Fibroblast of skin of left biceps (primary cell): ENCODE measurements around the gene RABAC1.

Experiments used
- DNase-seq, 2 experiments: peaks; one replicate each; pipeline ENCODE4 v3.0.0-alpha.2; 2013; ENCODE audit warnings: low read depth in 2 of 2

Gene RABAC1

DNA sequence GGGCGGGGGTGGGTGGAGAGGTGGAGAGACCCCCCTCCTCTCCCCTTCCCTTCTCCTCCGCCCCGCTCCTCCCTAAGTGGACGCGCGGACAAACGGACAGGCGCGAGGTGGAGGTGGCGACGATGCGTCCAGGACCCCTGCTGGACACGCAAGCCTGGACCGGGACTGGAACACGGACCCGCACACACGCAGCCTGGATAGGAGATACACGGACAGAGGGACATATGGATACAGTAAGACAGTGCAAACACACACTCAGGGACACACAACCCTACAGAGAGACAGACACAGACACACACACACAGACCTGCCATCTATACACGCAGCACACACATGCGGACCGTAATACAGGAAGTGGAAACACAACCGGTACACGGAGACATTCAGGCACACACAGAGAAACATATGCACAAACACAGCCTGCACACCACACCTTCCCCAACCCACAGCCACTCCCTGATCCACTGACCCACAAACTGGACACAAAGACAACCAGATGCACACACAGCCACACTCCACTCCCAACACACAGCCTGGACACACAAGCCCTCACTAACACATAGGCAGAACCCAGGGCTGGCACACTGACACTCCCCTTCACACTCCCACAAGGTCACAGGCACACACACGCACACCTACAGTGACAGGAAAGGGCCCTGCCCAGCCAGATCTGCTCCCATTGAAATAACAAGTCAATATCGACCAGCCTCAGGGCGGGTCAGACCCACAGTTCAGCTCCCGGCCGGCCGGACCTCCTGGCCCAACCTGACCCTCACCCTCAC lies 30.2 kb downstream of the RABAC1 start:
- DNase-seq = no peak

DNA sequence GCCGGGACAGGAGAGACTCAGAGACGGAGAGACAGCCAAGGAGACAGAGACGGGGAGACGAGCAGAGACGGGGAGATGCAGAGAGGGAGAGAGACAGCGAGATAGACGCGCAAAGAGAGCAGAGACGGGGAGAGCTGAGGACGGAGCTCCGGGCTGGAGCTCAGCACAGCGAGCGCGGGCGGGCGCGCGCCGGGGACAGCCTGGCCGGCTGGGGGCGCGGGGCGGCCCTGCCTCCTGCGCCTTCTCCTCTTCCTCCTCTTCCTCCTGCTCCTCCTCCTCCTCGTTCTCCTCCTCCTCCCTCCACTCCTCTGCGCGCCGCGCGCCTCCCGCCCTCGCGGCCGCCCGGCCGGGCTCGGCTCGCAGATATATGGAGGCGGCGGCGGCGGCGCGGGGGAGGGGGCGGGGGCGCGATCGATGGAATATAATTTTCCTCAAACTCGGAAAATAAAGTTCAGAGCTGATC lies 30.9 kb downstream of the RABAC1 start, which contains the start of gene ERFL:
Gene ERFL, minus strand, starts transcription at position 229 of the 463 bp plus-strand sequence. CDS start 15,530 bp downstream, outside the sequence.
- no peak for DNase-seq

DNA sequence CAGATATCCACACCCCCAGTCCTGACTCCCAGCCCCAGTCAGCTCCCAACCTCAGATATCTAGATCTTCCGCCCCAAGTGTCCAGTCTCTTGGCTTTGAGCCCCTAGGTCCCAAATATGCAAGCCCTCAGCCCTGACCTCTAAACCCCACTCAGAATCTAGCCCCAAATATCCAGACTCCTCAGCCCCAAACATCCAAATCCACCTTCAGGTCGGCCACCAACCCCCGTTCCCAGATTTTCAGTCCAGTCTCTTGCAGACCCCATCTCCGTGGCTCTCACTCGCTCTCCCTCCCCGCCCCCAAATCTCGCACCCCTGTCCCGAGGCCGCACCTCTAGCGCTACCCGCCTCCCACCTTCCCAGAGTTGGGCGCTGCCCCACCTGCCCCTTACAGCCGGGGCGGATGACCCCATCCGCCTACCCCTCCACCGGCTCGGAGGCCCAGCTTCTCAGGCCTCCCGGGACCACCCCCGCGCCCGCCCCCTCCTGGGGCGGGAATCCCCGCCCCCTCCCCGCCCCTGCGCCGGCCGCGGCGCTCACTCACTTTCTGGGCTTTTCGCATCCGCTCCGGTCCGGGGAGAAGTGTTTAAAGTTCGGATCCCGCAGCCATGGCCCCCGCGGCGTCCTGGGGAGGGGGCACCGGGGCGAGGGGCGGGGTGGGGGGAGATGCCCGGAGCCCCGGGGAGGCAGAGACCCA lies 31.5 kb downstream of the RABAC1 start:
- no peak for DNase-seq

DNA sequence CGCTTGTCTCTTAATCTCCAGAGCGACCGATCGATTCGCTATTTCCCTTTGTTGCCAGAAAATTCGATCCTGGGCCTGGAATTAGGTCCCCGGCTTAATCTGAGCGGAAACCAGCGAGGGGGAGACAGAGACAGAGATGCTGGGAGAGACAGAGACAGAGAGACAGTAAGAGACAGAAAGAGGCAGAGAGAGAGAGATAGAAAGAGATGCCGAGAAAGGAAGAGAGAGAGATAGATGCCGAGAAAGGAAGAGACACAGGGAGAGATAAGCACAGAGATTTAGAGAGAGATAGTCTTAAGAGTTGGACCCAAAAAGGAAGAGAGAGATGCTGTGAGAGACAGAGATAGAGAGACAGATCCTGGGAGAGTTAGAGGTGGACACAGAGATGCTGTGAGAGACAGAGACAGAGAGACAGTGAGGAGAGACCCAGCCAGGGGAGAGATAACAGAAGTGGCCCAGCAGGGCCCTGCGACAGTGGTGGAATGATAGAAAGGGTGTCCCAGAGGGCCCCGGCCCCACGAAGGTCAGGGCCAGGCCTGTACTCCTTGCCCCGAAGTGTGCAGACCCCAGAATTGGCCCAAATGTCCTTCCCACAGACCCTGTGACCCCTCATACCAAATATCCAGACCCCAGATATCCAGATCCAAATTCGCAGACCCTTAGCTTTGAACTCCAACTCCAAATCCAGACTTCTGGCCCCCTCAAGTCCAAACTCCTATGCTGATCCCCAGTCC lies 32.2 kb downstream of the RABAC1 start:
- no peak for DNase-seq

DNA sequence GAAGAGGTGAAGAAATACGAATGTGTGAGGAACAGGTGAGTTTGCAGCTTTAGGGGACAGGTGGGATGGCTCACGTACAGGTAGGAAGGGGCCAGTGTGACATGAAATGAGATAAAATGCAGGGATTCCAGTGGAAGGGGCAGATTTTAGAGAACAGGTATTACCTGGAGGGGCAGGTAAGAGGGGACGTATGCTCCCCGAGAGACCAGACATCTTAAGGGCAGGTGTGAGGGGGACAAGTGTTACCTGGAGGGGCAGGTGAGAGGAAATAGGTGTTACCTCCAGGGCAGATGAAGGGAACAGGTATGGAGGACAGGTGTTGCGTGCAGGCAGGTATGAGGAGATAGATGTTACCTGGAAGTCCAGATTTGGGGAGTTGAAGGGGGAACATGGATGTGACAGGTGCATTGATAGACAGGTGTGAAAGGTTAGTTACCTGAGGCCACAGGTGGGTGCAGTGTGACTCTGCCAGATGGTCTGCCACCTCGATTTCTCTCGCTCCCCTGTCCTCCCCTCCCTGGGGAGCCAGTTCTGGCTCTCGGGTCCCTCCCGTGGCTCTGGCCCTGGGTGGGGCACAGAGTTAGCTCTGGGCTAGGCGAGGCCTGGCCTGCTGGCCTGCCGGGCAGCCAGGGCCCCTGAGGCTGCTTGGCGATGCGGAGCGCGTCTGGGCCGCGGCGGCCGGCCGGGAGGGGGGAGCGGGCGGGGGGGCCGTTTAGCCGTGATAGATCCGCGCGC lies 32.9 kb downstream of the RABAC1 start:
- no peak for DNase-seq

DNA sequence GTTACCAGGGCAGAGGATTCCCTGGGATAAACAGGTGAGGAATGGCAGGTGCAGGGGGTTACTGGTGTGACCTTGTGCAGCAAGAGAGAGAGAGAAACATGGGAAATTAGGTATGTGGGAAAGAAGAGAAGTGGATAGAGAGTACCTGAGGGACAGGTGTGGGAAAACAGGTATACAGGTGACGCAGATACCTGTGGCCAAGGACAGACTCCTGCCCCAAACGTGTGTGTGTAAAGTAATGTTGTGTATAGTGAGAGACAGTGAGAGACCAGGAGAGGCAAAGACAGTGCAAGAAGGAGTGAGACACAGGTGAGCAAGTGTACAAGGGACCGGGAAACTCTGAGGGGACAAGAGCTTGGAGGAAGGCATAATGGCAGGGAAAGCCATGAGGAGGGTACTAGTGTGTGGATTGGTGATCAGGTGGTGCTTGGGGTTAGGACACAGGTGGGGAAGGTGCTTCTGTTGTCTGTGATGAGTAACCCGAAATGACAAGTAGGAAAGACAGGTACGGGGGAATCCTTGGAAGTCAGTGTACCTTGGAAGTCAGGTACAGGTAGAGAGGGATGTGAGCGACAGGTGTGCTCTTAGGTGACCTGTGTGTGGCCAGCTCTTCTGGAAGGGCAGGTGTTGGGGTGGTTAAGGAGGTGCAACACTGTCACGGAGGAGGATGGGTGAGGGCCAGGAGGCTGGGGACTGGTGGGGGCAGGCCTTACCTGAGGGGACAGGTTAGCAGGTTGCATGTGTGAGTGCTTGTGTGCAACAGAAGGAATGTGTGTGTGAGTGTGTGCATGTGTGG lies 33.7 kb downstream of the RABAC1 start:
- no peak for DNase-seq

DNA sequence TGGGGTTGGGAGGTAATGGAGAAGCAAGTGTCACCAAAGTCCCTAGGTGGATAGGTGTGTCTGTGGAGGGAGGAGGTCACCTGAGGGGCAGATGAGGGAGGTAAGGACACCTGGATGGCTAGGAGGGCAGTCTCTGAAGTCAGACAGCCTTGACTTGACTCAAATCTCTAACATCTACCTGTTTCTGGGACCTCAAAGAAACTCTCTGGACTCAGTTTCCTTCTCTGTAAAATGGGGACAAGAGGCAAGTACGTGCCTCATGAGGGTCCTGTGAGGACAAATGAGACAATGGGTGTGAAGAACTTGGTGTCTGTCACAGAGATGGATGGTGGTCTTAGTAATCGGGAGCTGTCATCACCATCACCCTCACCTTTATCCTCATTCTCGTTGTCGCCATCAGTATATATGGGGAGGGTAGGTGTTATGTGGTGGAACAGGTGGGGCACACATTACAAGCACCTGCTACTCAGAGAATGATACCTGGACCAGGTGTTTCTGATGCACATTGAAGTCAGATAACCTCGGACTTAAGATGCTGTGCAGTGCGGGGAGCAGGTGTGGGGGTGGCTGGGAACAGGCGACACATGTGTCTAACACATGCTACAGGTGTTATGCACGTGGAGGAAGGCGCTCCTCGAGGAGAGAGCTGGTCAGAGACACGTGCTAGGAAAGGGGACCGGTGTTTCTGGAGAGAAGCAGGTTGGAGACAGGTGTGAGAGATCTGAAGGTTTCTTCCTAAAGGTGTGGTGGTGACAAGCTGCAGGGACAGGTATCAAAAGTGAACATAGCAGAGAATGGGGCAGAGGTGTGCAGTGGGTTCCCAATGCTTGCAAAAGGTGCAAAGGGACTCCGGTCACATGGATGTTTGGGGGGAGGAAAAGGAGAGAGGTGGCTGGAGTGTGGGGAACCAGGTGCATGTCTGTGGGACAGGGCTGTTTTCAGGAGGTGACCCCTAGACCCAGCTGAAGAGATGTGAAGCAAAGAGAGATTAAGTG lies 34.7 kb downstream of the RABAC1 start:
- no peak for DNase-seq

DNA sequence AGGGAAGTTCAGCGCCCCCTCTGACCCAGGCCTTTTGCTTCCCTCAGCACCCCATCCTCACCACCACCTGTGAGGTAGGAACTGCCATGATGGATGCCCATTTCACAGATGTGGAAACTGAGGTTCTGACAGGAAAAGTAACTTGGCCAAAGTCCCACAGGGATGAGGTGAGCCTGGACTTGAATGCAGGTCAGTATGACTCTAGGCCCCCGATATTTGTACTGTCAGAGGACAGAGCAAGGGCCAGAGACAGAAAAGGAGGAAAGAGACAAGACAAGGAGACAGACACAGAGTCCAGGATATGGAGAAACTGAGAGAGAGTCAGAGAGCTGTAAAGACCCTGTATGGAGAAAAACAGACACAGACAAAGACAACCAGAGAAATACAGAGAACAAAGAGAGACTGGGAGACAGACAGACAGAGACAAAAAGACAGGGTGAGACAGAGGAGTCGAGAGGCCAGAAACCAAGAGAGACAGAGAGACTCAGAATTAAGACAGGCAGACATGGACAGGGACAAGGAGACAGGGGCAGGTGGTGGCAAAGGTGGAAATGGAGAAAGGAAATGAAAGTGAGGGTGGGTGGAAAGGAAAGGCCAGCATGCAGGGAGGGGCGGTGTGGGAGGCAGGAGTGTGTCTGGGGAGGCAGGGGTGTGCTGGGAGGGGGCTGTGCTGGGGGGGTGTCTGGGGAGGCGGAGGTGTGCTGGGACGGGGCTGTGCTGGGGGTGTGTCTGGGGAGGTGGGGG lies 35.9 kb downstream of the RABAC1 start:
- DNase-seq = no peak

DNA sequence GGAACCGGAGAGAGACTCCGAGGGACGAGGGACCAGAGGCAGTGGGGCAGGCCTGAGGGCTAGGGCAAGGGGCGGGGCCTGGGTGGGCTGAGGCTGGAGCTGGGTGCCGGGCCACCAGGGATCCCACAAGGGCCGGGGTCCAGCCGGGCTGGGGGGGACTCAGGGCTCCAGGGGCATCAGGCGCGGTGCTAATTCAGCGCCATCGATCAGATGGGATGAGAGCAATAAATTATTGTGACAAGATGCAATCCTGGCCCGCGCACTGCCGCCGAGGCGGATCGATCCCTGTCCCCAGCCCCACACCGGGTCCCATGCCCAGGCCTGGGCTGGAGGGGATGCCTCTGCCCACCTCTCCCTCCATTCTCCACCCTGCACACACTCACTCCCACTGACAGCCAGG lies 36.5 kb downstream of the RABAC1 start:
- DNase-seq = no peak

DNA sequence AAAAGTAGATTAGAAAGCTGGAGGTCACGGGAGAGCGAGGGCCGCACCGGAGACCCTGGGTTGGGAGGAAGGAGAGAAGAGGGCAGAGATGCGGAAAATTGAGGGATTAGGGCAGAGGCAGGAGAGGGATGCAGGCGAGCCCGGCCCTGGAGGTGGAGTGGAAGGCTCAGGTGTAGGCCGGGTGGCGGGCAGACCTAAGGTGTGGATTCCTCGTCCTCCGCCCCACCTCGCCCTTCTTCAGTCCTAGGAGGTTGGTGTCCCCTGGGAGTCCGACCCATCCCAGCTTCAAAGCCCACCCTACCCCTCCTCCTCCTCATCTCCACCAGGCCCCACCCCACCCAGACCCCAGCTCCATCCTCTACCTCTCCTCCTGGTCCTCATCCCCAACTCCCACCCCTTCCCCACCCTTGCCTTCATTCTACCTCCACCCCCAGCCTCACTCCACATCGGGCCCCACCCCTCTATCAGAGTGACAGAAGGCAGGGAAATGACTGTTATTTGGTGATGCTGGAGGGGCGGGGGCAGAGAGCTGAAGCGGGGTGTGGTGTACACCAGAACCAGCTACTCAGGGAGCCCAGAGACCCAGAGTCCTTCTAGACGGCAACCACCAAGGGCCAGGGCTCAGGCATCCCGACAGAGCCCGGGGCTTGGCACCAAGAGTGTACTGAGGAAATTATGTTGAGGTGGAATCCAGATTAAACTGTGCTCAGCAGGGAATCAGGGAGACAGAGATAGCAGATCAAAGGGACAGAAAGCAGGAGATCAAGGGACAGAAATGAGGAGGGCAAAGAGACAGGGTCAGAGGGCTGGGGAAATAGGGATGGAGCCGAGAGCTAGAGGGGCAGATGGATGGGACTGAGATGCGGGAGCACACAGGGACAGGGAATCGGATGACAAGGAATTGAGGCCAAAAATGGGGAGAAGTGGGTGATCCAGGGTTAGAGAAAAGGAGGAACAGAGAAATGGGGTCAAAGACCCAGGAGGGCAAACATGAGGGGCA lies 37.2 kb downstream of the RABAC1 start:
- DNase-seq = no peak

DNA sequence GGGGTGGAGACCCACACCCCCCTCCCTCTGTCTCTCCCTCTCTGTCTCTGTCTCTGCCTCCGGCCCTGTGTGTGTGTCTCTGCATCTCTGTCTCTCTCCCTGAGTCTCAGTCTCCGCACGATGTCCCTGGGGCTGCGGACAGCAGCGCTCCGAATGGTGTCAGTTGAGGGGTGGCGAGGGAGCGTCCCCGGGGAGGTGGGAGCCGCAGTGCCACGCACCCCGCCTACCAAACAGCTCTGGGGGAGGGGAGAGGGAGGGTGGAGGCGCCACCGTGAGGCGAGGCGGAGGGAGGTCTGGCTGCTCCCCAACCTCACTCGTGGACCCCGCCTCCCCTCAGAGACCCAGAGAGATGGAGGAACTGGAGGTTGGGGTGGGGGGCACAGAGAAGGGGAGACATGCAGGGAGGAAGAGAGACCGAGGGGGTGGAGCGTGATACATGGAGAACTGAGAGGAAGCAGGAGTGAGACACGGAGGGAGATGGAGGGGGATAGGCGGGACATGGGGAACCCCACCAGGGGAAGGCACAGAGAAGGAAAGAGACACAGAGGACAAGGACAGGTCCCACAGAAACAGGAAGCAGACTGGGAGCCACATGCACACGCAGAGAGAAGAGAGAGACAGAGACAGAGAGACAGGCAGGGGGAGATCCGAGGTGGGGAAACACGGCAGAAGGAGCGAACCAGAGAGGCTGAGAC lies 38.1 kb downstream of the RABAC1 start:
- DNase-seq = no peak

DNA sequence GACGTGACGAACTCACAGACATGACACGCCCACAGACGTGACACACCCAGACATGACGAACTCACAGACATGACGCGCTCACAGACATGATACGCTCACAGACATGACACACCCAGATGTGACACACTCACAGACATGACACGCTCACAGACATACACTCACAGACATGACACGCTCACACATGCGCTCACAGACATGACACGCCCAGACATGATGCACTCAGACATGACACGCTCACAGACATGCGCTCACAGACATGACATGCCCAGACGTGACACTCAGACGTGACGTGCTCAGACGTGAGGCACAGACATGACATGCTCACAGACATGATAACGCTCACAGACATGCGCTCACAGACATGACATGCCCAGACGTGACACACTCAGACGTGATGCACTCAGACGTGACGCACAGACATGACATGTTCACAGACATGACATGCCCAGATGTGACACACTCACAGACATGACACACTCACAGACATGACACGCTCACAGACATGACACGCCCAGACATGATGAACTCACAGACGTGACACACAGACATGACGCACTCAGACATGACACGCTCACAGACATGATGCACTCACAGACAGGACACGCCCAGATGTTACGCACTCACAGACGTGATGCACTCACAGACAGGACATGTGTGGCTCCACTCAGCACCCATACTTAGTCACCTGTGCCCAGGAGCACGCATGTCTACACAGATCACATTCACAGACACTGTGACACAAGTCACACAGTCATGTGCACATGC lies 39.0 kb downstream of the RABAC1 start:
- DNase-seq = no peak

DNA sequence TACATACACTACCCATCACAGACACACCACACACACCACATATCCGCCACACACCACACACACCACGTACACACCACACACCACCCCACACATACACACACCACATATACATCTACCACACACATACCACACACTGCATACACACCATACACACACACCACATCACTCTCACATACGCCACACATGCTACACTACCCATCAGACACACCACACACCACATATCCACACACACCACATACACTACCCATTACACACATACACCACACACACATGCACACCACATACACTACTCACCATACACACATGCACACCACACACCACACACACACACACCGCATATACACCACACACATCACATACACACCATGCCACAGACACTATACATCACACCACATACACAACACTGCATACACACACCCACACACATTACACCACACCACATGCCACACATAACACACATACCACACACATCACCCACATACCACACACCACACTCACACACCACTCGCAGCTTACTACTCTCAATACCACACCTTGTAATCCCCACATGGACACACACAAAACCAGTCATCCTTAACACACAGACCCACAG lies 40.4 kb downstream of the RABAC1 start:
- no peak for DNase-seq

DNA sequence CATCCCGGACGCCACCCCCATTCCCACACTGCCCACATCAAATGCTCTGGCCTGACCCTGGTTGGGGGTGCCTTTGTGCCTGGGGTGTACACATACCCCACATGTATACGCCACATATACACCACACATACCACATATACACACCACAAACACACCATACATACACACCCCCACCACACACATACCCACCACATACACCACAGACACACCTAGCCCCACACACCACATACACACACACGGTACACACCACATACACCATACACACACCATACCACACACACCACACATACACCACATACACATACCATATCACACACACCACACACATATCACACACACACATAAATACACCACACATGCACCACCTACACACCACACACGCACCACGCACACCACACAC lies 41.0 kb downstream of the RABAC1 start:
- no peak for DNase-seq

DNA sequence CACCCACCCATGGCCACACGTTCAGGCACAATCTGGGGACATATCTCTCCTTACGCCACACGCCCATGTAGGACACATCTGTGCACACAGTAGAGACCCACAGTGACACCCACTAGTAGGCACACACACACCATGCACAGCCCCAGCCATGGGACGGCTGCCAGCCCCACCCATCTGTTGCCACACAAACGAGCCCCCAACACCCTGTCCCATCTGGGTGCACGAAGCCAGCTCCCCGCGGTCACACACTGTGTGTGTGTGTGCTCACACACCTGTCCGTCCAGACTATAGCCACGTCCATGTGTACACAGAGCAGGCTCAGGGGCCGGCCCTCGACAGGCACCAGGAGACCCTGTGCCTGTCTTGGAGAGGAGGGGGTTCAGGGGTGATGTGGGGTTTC lies 41.4 kb downstream of the RABAC1 start:
- DNase-seq = no peak
